GM12878 (cell line): Measurements from ENCODE around the gene NOL4L. TPM values are rescaled to one million over a fixed set of nuclear protein-coding genes. Genes with fewer than 3 reads are reported as not detected.

Experiments
- ATAC-seq: fragments of 200-7000 bp; cut with Tn5 transposase; 3 replicates; pipeline ENCODE4 v1.9.1; 2020; ENCODE audit warnings: mild to moderate bottlenecking, moderate library complexity
- BruUV-seq: library from RNA; stranded (reverse); fragments of 400-500 nt; replicated peaks from 2 replicates; lab custom pipeline; 2021; lab: Mats Ljungman, UMichigan
- CTCF ChIA-PET: fragments of 300-600 bp; sonication (Branson Sonifier 250); formaldehyde crosslinking; extraction: SDS; loops from one replicate; lab custom pipeline; 2021; ENCODE audit warnings: inconsistent platforms; lab: Yijun Ruan, JAX
- POLR2A ChIA-PET: fragments of 350-600 bp; formaldehyde crosslinking; extraction: SDS; loops from one replicate; lab custom pipeline; 2021; ENCODE audit warnings: inconsistent platforms; lab: Charles Lee
- RAD21 ChIA-PET: fragments of 300-600 bp; sonication (Branson Sonifier 250); formaldehyde crosslinking; loops from one replicate; lab custom pipeline; 2023; ENCODE audit warnings: antibody characterized with exemption; ENCODE audit not compliant: unreplicated experiment; lab: Charles Lee
- SMC1A ChIA-PET: fragments of 300-600 bp; sonication (Branson Sonifier 250); formaldehyde crosslinking; loops from one replicate; lab custom pipeline; 2023; ENCODE audit not compliant: unreplicated experiment, uncharacterized antibody; lab: Charles Lee
- DNase-seq: peaks from one replicate; pipeline ENCODE4 v3.0.0-alpha.2; 2011; ENCODE audit warnings: low read depth, low spot score
- FAIRE-seq: peaks from 3 replicates; lab custom pipeline; 2011; peaks lifted over from hg19 to GRCh38; lab: Jason Lieb, UNC
- H2AFZ ChIP-seq: 2 replicates; pipeline ENCODE4 v1.6.0; 2011; ENCODE audit warnings: low read depth, low read length, control low read depth; ENCODE audit not compliant: control insufficient read depth
- H3K27ac ChIP-seq: 2 replicates; pipeline ENCODE4 v1.5.1; 2011; ENCODE audit warnings: control low read depth; ENCODE audit not compliant: control insufficient read depth, insufficient read depth
- H3K27me3 ChIP-seq, 2 experiments: replicated peaks in 1 of 2; 2 replicates each; pipeline versions ENCODE4 v1.6.0 to v1.6.1; 2011; ENCODE audit warnings: low read length in 1 of 2; ENCODE audit not compliant: control insufficient read depth in 2 of 2, insufficient read depth in 2 of 2
- H3K36me3 ChIP-seq, 2 experiments: 2 replicates each; pipeline ENCODE4 v1.5.1; 2011; ENCODE audit warnings: low read length in 1 of 2; ENCODE audit not compliant: control insufficient read depth in 2 of 2, insufficient read depth in 2 of 2
- H3K4me1 ChIP-seq: 2 replicates; pipeline ENCODE4 v1.6.1; 2011; ENCODE audit warnings: mild to moderate bottlenecking, low read length, moderate library complexity, mixed read lengths; ENCODE audit not compliant: control insufficient read depth, insufficient read depth
- H3K4me2 ChIP-seq: 2 replicates; pipeline ENCODE4 v1.6.0; 2011; ENCODE audit warnings: control low read depth; ENCODE audit not compliant: control insufficient read depth, insufficient read depth
- H3K4me3 ChIP-seq: fragments of 200-600 bp; sonication (generic); 2 replicates; pipeline ENCODE4 v1.5.1; 2016
- H3K79me2 ChIP-seq: 2 replicates; pipeline ENCODE4 v1.6.0; 2011; ENCODE audit warnings: low read length; ENCODE audit not compliant: control insufficient read depth, insufficient read depth
- H3K9ac ChIP-seq: 2 replicates; pipeline ENCODE4 v1.8.0; 2011; ENCODE audit warnings: low read length, control low read depth, mixed read lengths; ENCODE audit not compliant: control insufficient read depth, insufficient read depth
- H3K9me3 ChIP-seq: replicated peaks from 3 replicates; pipeline ENCODE4 v1.5.1; 2011; ENCODE audit warnings: mild to moderate bottlenecking, low read length; ENCODE audit not compliant: control insufficient read depth, insufficient read depth
- H4K20me1 ChIP-seq: 2 replicates; pipeline ENCODE4 v1.6.0; 2011; ENCODE audit not compliant: control insufficient read depth, insufficient read depth
- CEBPB ChIP-seq, 2 experiments: fragments of 150-350 bp in 1 of 2; IDR thresholded peaks; 2 replicates each; pipeline ENCODE4 v1.6.1; 2012 to 2014; ENCODE audit warnings: low read depth in 2 of 2, low read length in 2 of 2, borderline replicate concordance in 1 of 2, inconsistent platforms in 1 of 2
- ETV6 ChIP-seq, 2 experiments: fragments of 450-650 bp in 1 of 2; IDR thresholded peaks in 1 of 2; conservative IDR thresholded peaks in 1 of 2; 2 replicates each; pipeline ENCODE4 v1.6.1; 2014; ENCODE audit warnings: antibody characterized with exemption in 1 of 2, borderline replicate concordance in 1 of 2, low read depth in 1 of 2, mild to moderate bottlenecking in 1 of 2, moderate library complexity in 1 of 2
- FOS ChIP-seq: IDR thresholded peaks from 3 replicates; pipeline ENCODE4 v1.6.1; 2011; ENCODE audit warnings: borderline replicate concordance; ENCODE audit not compliant: insufficient read length; ENCODE audit errors: extremely low read depth
- MEF2A ChIP-seq: IDR thresholded peaks from 2 replicates; pipeline ENCODE4 v1.6.1; 2011; ENCODE audit warnings: low read depth, mild to moderate bottlenecking, low read length, moderate library complexity; ENCODE audit not compliant: insufficient read depth
- MXI1 ChIP-seq: fragments of 150-350 bp; IDR thresholded peaks from 2 replicates; pipeline ENCODE4 v1.6.1; 2011; ENCODE audit warnings: low read depth, mild to moderate bottlenecking, inconsistent platforms, low read length, improper control_type of control experiment
- RFX5 ChIP-seq: IDR thresholded peaks from 2 replicates; pipeline ENCODE4 v1.6.1; 2011; ENCODE audit warnings: low read depth, low read length, improper control_type of control experiment
- RUNX3 ChIP-seq: IDR thresholded peaks from 2 replicates; pipeline ENCODE4 v1.6.1; 2012; ENCODE audit warnings: low read length, inconsistent platforms
- SMARCA5 ChIP-seq: fragments of 450-650 bp; IDR thresholded peaks from 2 replicates; pipeline ENCODE4 v1.6.1; 2017; ENCODE audit warnings: mild to moderate bottlenecking
- STAT1 ChIP-seq: fragments of 450-650 bp; conservative IDR thresholded peaks from 2 replicates; pipeline ENCODE4 v1.6.1; 2014; ENCODE audit warnings: antibody characterized with exemption, mild to moderate bottlenecking
- TAF1 ChIP-seq: IDR thresholded peaks from 2 replicates; pipeline ENCODE4 v1.6.1; 2011; ENCODE audit warnings: mild to moderate bottlenecking, low read depth, low read length, borderline replicate concordance
- WRNIP1 ChIP-seq: IDR thresholded peaks from 2 replicates; pipeline ENCODE4 v1.6.1; 2011; ENCODE audit warnings: low read depth, low read length, improper control_type of control experiment, borderline replicate concordance
- ZNF207 ChIP-seq: fragments of 450-650 bp; IDR thresholded peaks from 2 replicates; pipeline ENCODE4 v1.6.1; 2014; ENCODE audit warnings: antibody characterized with exemption, mild to moderate bottlenecking, borderline replicate concordance
- ZNF384 ChIP-seq: IDR thresholded peaks from 2 replicates; pipeline ENCODE4 v1.6.1; 2012; ENCODE audit warnings: low read depth, mild to moderate bottlenecking, low read length, improper control_type of control experiment, borderline replicate concordance
- WGBS: methylation state at CpG from one replicate; pipeline ENCODE4 v1.1.6; 2016; ENCODE audit warnings: low lambda C conversion rate; ENCODE audit not compliant: insufficient replicate concordance, insufficient coverage; ENCODE audit errors: missing lambda C conversion rate; 5-methylcytosine and 5-hydroxymethylcytosine counted together
- in situ Hi-C: fragments of 300-500 bp; cut with MboI; formaldehyde crosslinking; loops from 9 replicates; pipeline ENCODE4 v1.14.3; 2018; ENCODE audit warnings: mixed read lengths
- intact Hi-C: fragments of 100-400 bp; cut with micrococcal nuclease; formaldehyde crosslinking; loops from one replicate; pipeline ENCODE4 v1.14.2; 2022; ENCODE audit not compliant: unreplicated experiment
- polyA plus RNA-seq, 11 experiments: library from polyadenylated mRNA; depleted of rRNA in 4 of 11; unstranded in 6 of 11; stranded (reverse) in 5 of 11; fragments of >200 nt; fragmentation: Nextera tagmentation in 4 of 11; fragmentation: Illumina TruSeq in 1 of 11; extraction: Ambion mirVana in 4 of 11; extraction: Trizol in 1 of 11; gene quantifications; 1 replicate in 1 of 11; 2 replicates in 10 of 11; pipeline versions ENCODE4 v1.2.1 to v1.2.3, GENCODE V29; 2011 to 2016; ENCODE audit warnings: inconsistent platforms in 2 of 11, missing spikeins in 2 of 11, low read depth in 1 of 11
- total RNA-seq, 4 experiments: library from RNA; depleted of rRNA in 3 of 4; stranded (reverse); fragments of >200 nt in 3 of 4; fragmentation: Illumina TruSeq in 1 of 4; extraction: Trizol in 1 of 4; gene quantifications; 2 replicates each; pipeline versions ENCODE4 v1.2.1 to v1.2.3, GENCODE V29; 2013 to 2021
- TF ChIP-seq, protein P1 (sequence below): IDR thresholded peaks from 2 replicates; pipeline ENCODE4 v1.6.1; 2012; ENCODE audit warnings: low read depth, low read length, improper control_type of control experiment
- TF ChIP-seq, protein P2 (sequence below): fragments of 450-650 bp; IDR thresholded peaks from 2 replicates; pipeline ENCODE4 v1.6.1; 2017; ENCODE audit warnings: borderline replicate concordance
- TF ChIP-seq, protein P3 (sequence below): fragments of 450-650 bp; IDR thresholded peaks from 2 replicates; pipeline ENCODE4 v1.6.1; 2016; ENCODE audit warnings: mild to moderate bottlenecking, moderate library complexity, borderline replicate concordance

NOL4L gene
- total and polyA plus RNA-seq, 10 of the 15 experiments (the other 5 are each of a cell fraction or from before 2014, with no cell fraction given), result 2.3 to 24.0 (median 8.0) TPM

DNA sequence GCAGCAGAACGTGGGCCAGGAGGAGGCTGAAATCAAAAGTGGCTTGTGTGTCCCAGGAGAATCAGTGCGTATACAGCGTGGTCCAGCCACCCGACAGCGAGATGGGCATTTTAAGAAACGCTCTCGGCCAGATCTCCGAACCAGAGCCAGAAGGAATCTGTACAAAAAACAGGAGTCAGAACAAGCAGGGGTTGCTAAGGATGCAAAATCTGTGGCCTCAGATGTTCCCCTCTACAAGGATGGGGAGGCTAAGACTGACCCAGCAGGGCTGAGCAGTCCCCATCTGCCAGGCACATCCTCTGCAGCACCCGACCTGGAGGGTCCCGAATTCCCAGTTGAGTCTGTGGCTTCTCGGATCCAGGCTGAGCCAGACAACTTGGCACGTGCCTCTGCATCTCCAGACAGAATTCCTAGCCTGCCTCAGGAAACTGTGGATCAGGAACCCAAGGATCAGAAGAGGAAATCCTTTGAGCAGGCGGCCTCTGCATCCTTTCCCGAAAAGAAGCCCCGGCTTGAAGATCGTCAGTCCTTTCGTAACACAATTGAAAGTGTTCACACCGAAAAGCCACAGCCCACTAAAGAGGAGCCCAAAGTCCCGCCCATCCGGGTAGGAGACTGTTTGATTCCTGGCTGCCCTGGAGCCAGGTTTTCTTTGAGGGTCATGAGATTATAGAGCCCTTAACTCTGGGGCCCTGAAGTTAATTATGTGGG lies 151.7 kb downstream of the NOL4L start (continued):
- TF ChIP-seq ETV6 (conservative IDR thresholded peaks at IDR 0.05 in 1 of 2, IDR thresholded peaks at IDR 0.05 in 1 of 2; ENCODE audit: borderline replicate concordance in 1 of 2, low read depth in 1 of 2) (no peak), WRNIP1 (no peak), ZNF384 (no peak)

DNA sequence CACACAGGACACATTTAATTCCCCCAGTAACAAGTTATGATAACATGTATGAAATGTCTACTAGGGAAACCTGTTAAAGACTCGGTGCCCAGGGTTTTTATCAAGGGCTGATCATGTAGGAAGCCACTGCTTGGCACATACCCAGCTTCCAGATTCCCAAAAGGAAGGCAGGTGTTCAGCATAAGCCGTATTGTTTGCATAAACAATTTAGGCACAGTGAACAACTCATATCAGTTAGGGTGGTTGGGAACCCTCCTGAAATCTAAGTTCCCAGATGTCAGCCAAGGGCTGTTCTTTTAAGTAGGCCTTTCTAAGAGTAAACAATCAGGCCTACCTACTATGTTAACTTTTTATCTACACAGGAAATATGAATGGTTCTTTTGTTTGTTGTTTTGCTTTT lies 152.9 kb downstream of the NOL4L start:
- Histone ChIP-seq H3K4me1 (no peaks in the 10 kb centered on the region), H3K9me3 (no peaks in the 10 kb centered on the region), H3K36me3 (peaks cover 52 to 63% of the 10 kb centered on the region in 2 experiments), H3K27ac (no peak overlapping the region), H3K4me2 (no peak overlapping the region), H2AFZ (no peak overlapping the region), H3K9ac (no peak overlapping the region), H3K4me3 (no peak overlapping the region), H3K27me3 (no peaks in the 10 kb centered on the region), H4K20me1 (no peaks in the 10 kb centered on the region), H3K79me2 (no peaks in the 10 kb centered on the region)
- intact Hi-C loops, result no loop called here
- ATAC-seq (no peak), FAIRE-seq (no peak), DNase-seq (no peak)
- in situ Hi-C loops, result no loop called here
- WGBS, result 71% methylated on average over 2 of the region's 2 CpGs
- SMC1A ChIA-PET, result interaction anchor here (0.9 kb wide), 1 partner anchor 383 kb away, joined by 3 read pairs; no protein-coding TSS in a partner anchor
- BruUV-seq, result no TSS peak
- CTCF ChIA-PET, result interaction anchor here (0.8 kb wide), 1 partner anchor 12 kb away, joined by 3 read pairs; no protein-coding TSS in a partner anchor
- RAD21 ChIA-PET, result no interaction called here
- POLR2A ChIA-PET, result no interaction called here
- TF ChIP-seq, protein P1, sequence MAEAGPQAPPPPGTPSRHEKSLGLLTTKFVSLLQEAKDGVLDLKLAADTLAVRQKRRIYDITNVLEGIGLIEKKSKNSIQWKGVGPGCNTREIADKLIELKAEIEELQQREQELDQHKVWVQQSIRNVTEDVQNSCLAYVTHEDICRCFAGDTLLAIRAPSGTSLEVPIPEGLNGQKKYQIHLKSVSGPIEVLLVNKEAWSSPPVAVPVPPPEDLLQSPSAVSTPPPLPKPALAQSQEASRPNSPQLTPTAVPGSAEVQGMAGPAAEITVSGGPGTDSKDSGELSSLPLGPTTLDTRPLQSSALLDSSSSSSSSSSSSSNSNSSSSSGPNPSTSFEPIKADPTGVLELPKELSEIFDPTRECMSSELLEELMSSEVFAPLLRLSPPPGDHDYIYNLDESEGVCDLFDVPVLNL, result no peak
- no peak for TF ChIP-seq ZNF207
- TF ChIP-seq MXI1, result no peak
- TF ChIP-seq STAT1, result no peak
- no peak for TF ChIP-seq RUNX3
- TF ChIP-seq SMARCA5, result no peak
- TF ChIP-seq RFX5, result no peak
- TF ChIP-seq CEBPB (IDR thresholded peaks at IDR 0.05; ENCODE audit: borderline replicate concordance in 1 of 2, low read depth in 2 of 2, low read length in 2 of 2), result no peak
- no peak for TF ChIP-seq TAF1
- no peak for TF ChIP-seq MEF2A
- TF ChIP-seq, protein P2, sequence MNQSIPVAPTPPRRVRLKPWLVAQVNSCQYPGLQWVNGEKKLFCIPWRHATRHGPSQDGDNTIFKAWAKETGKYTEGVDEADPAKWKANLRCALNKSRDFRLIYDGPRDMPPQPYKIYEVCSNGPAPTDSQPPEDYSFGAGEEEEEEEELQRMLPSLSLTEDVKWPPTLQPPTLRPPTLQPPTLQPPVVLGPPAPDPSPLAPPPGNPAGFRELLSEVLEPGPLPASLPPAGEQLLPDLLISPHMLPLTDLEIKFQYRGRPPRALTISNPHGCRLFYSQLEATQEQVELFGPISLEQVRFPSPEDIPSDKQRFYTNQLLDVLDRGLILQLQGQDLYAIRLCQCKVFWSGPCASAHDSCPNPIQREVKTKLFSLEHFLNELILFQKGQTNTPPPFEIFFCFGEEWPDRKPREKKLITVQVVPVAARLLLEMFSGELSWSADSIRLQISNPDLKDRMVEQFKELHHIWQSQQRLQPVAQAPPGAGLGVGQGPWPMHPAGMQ, result no peak
- TF ChIP-seq FOS, result no peak
- TF ChIP-seq, protein P3, sequence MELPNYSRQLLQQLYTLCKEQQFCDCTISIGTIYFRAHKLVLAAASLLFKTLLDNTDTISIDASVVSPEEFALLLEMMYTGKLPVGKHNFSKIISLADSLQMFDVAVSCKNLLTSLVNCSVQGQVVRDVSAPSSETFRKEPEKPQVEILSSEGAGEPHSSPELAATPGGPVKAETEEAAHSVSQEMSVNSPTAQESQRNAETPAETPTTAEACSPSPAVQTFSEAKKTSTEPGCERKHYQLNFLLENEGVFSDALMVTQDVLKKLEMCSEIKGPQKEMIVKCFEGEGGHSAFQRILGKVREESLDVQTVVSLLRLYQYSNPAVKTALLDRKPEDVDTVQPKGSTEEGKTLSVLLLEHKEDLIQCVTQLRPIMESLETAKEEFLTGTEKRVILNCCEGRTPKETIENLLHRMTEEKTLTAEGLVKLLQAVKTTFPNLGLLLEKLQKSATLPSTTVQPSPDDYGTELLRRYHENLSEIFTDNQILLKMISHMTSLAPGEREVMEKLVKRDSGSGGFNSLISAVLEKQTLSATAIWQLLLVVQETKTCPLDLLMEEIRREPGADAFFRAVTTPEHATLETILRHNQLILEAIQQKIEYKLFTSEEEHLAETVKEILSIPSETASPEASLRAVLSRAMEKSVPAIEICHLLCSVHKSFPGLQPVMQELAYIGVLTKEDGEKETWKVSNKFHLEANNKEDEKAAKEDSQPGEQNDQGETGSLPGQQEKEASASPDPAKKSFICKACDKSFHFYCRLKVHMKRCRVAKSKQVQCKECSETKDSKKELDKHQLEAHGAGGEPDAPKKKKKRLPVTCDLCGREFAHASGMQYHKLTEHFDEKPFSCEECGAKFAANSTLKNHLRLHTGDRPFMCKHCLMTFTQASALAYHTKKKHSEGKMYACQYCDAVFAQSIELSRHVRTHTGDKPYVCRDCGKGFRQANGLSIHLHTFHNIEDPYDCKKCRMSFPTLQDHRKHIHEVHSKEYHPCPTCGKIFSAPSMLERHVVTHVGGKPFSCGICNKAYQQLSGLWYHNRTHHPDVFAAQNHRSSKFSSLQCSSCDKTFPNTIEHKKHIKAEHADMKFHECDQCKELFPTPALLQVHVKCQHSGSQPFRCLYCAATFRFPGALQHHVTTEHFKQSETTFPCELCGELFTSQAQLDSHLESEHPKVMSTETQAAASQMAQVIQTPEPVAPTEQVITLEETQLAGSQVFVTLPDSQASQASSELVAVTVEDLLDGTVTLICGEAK, result no peak
